AG04450 (cell line): ENCODE data around the gene PRPF4. TPM values are rescaled to one million over a fixed set of nuclear protein-coding genes. Genes with fewer than 3 reads are reported as not detected.

Source experiments
- CTCF ChIA-PET: fragments of 300-600, 350-600 bp; formaldehyde crosslinking; extraction: SDS; loops from one replicate; lab custom pipeline; 2022; ENCODE audit warnings: antibody characterized with exemption, inconsistent platforms; lab: Charles Lee
- POLR2A ChIA-PET: fragments of 350-600 bp; formaldehyde crosslinking; extraction: SDS; loops from one replicate; lab custom pipeline; 2021; ENCODE audit warnings: antibody characterized with exemption, inconsistent platforms; lab: Yijun Ruan, JAX
- DNase-seq: peaks from one replicate; pipeline ENCODE4 v3.0.0-alpha.2; 2011; ENCODE audit warnings: low read depth, low spot score
- H3K27ac ChIP-seq: one replicate; pipeline ENCODE4 v1.5.1; 2012; ENCODE audit warnings: low read depth, low read length, control low read depth
- H3K27me3 ChIP-seq: one replicate; pipeline ENCODE4 v1.6.0; 2012; ENCODE audit warnings: low read length; ENCODE audit not compliant: control insufficient read depth, insufficient read depth
- H3K4me3 ChIP-seq: 2 replicates; pipeline ENCODE4 v1.5.1; 2011; ENCODE audit warnings: mild to moderate bottlenecking, low read depth, low read length, control low read depth
- H3K9me3 ChIP-seq: 2 replicates; pipeline ENCODE4 v1.5.1; 2012; ENCODE audit warnings: low read length; ENCODE audit not compliant: control insufficient read depth, insufficient read depth
- CTCF ChIP-seq: IDR thresholded peaks from 2 replicates; pipeline ENCODE4 v1.5.1; 2011; ENCODE audit warnings: low read depth, low read length, control low read depth, inconsistent platforms
- polyA plus RNA-seq: library from polyadenylated mRNA; depleted of rRNA; stranded (reverse); fragments of >200 nt; gene quantifications from 2 replicates; pipeline ENCODE4 v1.2.3, GENCODE V29; 2011

PRPF4 gene
- polyA plus RNA-seq, 1 experiment = 20.9 TPM

- CTCF ChIA-PET = no interaction called here
- H3K4me3 ChIP-seq = no peak overlapping the region
- no peak for DNase-seq
- POLR2A ChIA-PET = no interaction called here
- TF ChIP-seq CTCF = no peak
- H3K9me3 ChIP-seq = no peaks in the 10 kb centered on the region
- no peak overlapping the region for H3K27ac ChIP-seq
- no peaks in the 10 kb centered on the region for H3K27me3 ChIP-seq
Measured at GRCh38 chr9:113266174-113266573, 9.3 kb upstream of the PRPF4 start.

GRCh38 chr9:113267911-113268566 is 7.4 kb upstream of the PRPF4 start:
- TF ChIP-seq CTCF = no peak
- Histone ChIP-seq H3K27me3 (no peaks in the 10 kb centered on the region), H3K27ac (no peak overlapping the region), H3K9me3 (no peaks in the 10 kb centered on the region), H3K4me3 (no peak overlapping the region)
- POLR2A ChIA-PET = interaction anchor here (0.6 kb wide), 1 partner anchor 47 kb away, joined by 3 read pairs; the partner anchor contains the start of genes FKBP15 and SLC31A1
- DNase-seq = no peak
- CTCF ChIA-PET = no interaction called here

GRCh38 chr9:113269355-113269754 is 6.1 kb upstream of the PRPF4 start:
- no peaks in the 10 kb centered on the region for H3K27me3 ChIP-seq
- H3K27ac ChIP-seq = no peak overlapping the region
- H3K9me3 ChIP-seq = no peaks in the 10 kb centered on the region
- no peak for DNase-seq
- POLR2A ChIA-PET = no interaction called here
- TF ChIP-seq CTCF = no peak
- no peak overlapping the region for H3K4me3 ChIP-seq
- CTCF ChIA-PET = no interaction called here

GRCh38 chr9:113269871-113270270 is 5.6 kb upstream of the PRPF4 start:
- Histone ChIP-seq H3K4me3 (no peak overlapping the region), H3K9me3 (no peaks in the 10 kb centered on the region), H3K27ac (no peak overlapping the region), H3K27me3 (no peaks in the 10 kb centered on the region)
- no peak for DNase-seq
- CTCF ChIA-PET = no interaction called here
- TF ChIP-seq CTCF = no peak
- POLR2A ChIA-PET = interaction anchor here (0.5 kb wide), 1 partner anchor 46 kb away, joined by 6 read pairs; no protein-coding TSS in a partner anchor

- Histone ChIP-seq H3K27ac (peak overlapping the region; percentile 94), H3K4me3 (peak overlapping the region; percentile 98), H3K9me3 (no peaks in the 10 kb centered on the region; the same call in 1 of the 2 replicates), H3K27me3 (no peaks in the 10 kb centered on the region)
- no peak for DNase-seq
- TF ChIP-seq CTCF = peak; percentile 65
- ChIA-PET POLR2A (interaction anchor here (0.6 to 2.5 kb wide), 10 partner anchors 36 to 383 kb away, joined by 3 to 16 read pairs (median 4); partner anchors contain the start of genes ALAD, C9orf43, FKBP15 and HDHD3), CTCF (interaction anchor here (0.6 to 4.4 kb wide), 32 partner anchors 9 to 384 kb away, joined by 3 to 40 read pairs (median 5); partner anchors contain the start of genes ALAD, C9orf43, POLE3 and WDR31)
Measured at GRCh38 chr9:113274474-113275156, 843 bp upstream of the PRPF4 start.
